DMS53 (cell line): ENCODE measurements around the gene FLT3.
A peak's percentile ranks its signal among the peaks of the same experiment; 100 is the strongest.

ENCODE experiments used
- DNase-seq: peaks from one replicate; lab custom pipeline; 2025; lab: John Stamatoyannopoulos, UW

FLT3 gene

GRCh38 chr13:28001837-28002473 lies 98.4 kb downstream of the FLT3 start:
- peak; percentile 57 for DNase-seq

- DNase-seq = no peak
These were observed 99.3 kb downstream of the FLT3 start for GRCh38 chr13:28001049-28001448.

DNA sequence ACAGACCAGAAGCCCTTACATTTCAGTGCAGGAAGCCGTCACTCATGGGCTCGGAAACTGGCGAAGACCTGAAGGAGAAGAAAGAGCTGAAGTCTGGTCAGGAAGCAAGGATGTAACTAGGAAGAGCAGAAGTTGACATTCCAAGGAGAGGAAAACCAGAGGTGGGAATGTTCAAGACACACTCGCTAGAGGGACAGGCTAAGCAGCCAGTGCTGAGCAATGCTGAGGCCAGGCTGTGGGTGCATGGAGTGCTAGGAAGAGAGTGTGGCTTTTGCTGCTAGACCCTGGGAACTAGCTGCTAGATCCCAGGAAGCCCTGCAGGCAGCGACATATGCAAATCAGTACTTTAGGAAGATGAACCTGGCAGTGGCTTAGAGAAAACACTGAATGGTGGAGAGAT lies 99.8 kb downstream of the FLT3 start:
- DNase-seq = no peak

DNA sequence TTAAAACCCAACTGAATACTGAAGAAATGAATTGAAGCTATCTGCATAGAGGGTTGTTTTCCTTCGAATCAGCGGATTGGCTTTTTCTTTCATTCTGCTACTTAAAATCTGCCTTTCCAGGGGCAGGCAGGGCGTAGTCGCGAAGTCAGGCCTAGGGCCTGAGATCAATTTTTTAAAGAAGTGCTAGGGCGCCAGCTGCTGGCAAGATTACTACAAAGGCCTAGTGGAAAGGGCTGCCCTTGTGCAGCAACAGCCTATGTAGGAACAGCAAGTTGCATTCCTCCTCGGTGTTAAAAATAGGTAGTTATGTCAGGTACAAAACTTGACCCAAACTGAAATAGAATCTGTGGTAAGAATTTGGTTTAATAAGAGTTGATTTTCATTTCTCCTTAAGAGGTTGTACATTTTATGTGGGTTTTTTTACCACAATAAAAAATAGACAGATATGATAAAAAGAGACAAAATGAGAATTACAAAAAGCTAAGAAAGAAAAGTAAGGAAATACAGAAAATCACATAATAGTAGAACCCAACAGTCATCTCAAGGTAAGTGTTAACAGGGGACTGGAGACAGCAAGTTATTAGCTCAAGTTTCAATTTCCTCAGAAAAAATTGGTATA lies 102.4 kb downstream of the FLT3 start:
- peak; percentile 81 for DNase-seq

DNA sequence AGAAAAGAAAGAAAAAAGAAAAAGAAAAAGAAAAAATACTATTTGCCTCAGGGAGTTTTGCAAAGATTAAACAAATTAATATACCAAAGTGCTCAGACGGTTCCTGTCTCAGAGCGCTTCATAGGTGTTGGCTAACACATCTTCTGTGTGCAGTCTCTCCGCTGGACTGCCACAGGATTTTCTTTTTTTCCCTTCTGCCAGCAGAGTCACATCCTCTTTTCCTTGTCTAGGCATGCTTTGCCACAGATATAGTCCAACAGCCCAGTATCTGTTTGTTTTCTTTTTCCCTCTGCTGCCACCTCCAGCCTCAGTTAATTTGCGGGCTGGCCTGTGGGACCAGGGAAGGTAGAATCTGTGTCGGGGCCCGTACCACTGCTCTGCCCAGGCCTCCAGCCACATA lies 108.5 kb downstream of the FLT3 start:
- no peak for DNase-seq

DNA sequence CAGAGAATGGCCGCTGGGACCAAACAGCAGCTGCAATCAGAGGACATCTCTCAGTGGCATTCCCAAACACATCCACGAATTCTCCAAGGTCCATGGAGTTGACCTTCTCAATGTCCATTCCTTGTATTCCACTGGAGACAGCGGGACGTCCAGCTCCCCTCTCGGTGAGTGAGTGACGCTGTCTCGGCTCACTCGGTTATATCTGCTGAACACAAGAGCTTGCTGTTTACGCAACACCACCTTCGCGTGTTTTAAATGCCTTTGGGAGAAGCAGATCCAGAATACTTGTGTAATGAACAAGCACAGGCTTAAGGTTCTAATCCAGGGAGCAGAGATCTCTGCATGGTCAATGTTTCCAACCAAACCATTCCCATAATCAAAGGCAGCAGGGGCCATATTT lies 111.9 kb downstream of the FLT3 start, which contains the start of gene URAD:
Gene URAD, minus strand, starts transcription at position 174 of the 400 bp plus-strand sequence. Its CDS starts 56 bp downstream, at position 118.
- DNase-seq = no peak

- DNase-seq = no peak
These were observed 114.8 kb downstream of the FLT3 start for GRCh38 chr13:27985600-27985999.

- no peak for DNase-seq
These were observed 118.0 kb downstream of the FLT3 start for GRCh38 chr13:27982361-27982760.

- peak; percentile 37 for DNase-seq
These were observed 119.2 kb downstream of the FLT3 start for GRCh38 chr13:27981006-27981708.

GRCh38 chr13:27980280-27980998 lies 119.9 kb downstream of the FLT3 start:
- DNase-seq = peak; percentile 57

DNA sequence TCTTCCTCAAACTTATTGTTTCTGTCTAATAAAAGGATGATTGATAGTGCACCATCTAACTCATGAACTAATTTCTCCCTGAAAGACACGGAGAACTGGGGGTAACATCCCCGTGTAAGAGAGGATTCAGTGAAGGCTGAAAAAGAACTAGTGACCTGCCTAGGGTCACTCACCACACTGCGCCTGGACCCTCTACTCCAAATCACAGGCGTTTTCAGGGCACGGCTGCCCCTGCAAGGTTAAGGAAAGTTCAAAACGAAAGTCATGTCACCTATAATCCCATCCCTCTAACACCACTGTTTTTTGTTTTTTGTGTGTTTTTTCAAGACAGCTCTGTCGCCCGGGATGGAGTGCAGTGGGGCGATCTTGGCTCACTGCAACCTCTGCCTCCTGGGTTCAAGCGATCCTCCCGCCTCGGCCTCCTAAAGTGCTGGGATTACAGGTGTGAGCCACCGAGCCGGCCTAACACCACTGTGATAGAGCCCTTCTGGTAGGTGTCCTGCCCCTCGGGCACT lies 120.6 kb downstream of the FLT3 start:
- no peak for DNase-seq

DNA sequence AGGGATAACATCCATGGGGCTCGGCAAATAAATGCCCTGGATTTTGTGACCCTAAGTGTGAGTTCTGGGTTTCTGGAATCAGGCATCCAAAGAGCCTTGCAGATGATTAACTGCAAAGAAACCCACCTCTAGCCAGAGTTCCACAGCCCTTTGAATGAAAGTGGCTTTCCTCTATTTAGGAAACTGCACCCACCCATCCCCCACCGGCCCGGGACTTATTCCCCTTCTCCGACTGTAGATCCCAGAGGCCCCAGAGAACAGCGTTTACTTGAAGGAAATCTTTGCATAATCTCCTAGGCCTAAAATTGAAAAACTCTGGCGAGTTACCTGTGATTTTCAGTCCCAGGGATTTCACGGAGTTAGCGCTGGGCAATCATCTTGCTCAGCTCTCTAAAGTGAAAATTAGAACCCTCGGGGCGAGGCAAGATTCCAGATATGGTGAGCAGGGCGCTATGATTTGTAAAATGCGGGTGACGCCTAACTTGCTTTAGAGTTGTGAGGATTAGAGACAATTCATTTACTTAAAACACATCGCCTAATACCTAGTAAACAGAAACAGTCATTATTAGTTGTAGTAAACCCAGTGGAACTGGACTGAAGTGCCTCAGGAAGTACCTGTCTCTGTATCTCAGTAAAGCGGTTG lies 121.3 kb downstream of the FLT3 start:
- DNase-seq = peak; percentile 51

GRCh38 chr13:27978301-27978968 lies 121.9 kb downstream of the FLT3 start:
- peak; percentile 56 for DNase-seq

DNA sequence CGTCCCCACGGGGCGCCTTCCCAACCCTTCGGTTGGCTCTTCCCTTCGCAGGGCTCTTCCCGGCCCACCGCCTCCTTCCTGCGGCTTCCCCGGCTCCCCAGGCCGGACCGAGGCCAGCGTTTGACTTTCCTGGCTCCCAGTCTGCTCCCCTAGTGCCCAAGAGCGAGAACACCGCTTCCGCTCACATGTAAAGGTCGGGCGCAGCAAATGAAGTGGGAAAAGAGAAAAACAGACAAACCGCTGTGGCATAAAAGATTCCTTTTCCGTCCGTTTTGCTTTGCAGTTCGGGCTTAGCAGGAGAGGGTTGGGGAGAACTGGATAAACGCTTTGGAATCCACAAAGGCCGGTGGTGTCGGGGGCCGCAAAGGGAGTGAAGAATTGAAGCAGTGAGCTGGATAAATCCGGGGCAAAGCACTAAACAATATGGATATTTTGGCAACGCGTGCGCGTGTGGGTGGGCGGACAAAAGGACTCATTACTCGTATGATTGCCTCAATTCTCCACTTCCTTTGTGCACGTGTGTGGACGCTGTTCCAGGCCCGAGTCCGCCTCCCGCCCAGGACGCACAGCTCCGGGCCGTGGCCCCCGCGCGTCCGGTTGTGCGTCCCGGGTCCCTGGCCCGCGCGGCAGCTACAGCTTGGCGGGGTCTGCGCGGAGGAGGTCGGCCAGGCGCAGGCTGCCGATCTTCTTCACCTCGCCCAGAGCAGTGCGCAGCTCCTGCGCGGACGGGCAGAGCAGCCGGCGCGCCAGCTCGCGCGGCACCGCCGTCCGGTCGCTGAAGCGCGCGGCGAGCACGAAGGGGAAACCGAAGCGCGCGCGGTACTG lies 122.7 kb downstream of the FLT3 start:
- no peak for DNase-seq

- no peak for DNase-seq
These were observed 123.8 kb downstream of the FLT3 start for GRCh38 chr13:27976362-27977091.

DNA sequence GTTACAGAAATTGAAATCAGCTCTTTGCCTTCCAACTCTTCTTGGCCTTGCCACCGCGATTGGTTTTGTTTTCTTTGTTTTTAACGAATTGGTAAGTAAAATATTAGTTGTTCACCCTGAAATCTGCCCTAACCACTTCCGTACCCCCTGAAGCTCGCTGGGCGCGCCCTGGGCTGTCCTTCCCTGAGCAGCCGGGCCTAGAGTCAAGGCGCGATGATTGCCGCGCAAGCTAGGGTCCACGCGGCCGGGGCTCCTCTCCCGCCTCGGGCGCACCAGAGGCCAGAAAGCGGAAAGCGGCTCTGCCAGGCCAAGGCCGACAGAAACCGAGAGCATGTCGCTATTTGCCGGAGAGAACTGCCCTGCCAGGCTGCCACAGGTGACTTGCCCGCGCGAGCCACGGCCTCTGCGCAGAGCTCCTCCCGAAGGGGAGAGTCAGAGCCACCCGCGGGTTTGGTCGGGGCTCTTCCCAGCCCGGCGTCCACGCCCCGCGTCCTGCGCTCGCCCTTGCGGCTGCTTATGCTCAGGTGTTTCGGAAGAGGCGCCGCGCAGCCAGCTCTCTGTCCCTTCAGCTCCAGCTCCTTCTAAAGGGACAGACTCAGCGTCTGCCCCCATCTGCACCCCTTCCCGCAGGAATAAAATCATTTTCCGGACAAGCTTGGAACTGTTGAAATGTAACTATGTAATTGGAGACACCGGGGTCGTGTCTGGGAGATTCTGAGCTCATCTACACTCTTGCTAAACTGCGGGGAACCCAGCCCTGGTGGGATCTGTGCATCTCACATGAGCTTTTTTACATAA lies 124.6 kb downstream of the FLT3 start:
- peak; percentile 35 for DNase-seq

GRCh38 chr13:27973961-27974662 lies 126.3 kb downstream of the FLT3 start:
- no peak for DNase-seq

DNA sequence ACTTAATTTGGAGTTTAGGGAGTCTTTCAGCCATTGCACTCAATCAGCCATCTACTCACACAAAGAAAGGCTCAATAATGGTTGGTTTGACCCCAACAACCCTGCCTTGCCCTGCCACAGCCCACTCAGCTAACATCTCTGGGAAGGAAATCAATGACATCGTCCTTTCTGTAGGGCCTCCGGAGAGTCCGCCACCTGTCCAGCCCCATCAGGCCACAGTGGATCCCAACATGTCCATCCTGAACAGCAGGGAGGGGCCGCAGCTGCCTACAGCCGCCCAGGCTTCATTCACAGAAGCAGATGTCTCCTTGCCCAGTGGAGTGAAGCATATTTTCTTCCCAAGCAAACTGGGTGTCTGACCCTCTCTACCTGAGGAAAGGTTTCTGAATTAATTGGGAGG lies 127.1 kb downstream of the FLT3 start:
- no peak for DNase-seq
